ENCODE results near the gene BAD. TPM values are rescaled to one million over a fixed set of nuclear protein-coding genes. Genes with fewer than 3 reads are reported as not detected.

Gene BAD
- total and polyA plus RNA-seq, 10 of the 15 experiments (the other 5 are each of a cell fraction or from before 2014, with no cell fraction given), result 1.5 to 67.2 (median 39.6) TPM

DNA sequence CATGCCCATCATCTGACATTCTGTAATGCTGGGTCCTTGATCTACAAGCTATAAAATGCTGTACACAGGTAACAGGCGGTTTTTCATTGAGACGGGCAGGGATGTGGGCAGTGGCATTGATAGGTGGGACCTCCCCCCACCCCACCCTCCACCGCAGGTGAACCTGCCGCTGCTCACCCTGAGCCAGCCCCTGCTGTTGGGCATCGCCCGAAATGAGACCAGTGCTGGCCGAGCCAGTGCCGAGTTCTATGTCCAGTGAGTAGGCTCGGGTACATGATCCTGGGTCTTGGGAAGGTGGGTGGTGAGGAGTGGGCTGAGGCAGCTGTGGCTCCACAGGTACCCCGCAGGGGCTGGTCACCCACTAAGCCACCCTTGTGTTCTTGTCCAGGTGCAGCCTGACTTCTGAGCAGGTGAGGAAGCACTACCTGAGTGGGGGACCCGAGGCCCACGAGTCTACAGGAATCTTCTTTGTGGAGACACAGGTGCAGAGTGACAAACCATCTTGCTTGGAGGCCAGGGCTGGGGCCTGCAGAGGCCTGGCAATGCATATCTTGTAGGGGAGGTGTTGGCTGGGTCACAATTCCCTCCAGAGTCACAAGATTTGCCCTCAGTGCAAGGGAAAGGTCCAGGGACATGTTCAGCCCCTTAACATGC is 55.2 kb downstream of the BAD start:
- in situ Hi-C loops (cut with MboI), result loop anchor here (25.0 kb wide), 1 partner anchor 1633 kb away; the partner anchor contains the start of genes CFL1, EFEMP2 and MUS81
- TF ChIP-seq YY1 (IDR thresholded peaks at IDR 0.05; ENCODE audit: low read depth, low read length) (no peak), SRF (IDR thresholded peaks at IDR 0.05; ENCODE audit: low read depth in 2 of 2, low read length in 2 of 2) (no peak), TARDBP (IDR thresholded peaks at IDR 0.05; ENCODE audit: borderline replicate concordance) (no peak), SMAD5 (IDR thresholded peaks at IDR 0.05; ENCODE audit: low read depth) (no peak), SUZ12 (IDR thresholded peaks at IDR 0.05; ENCODE audit: unreplicated experiment) (no peak), ESRRA (IDR thresholded peaks at IDR 0.05; ENCODE audit: low read length) (no peak), NRF1 (conservative IDR thresholded peaks at IDR 0.05; ENCODE audit: low read depth, low read length) (no peak), MXI1 (IDR thresholded peaks at IDR 0.05; ENCODE audit: low read depth, low read length) (no peak), ZZZ3 (IDR thresholded peaks at IDR 0.05; ENCODE audit: control insufficient read depth, insufficient read length, low read depth) (no peak)
- TF ChIP-seq, protein P1, sequence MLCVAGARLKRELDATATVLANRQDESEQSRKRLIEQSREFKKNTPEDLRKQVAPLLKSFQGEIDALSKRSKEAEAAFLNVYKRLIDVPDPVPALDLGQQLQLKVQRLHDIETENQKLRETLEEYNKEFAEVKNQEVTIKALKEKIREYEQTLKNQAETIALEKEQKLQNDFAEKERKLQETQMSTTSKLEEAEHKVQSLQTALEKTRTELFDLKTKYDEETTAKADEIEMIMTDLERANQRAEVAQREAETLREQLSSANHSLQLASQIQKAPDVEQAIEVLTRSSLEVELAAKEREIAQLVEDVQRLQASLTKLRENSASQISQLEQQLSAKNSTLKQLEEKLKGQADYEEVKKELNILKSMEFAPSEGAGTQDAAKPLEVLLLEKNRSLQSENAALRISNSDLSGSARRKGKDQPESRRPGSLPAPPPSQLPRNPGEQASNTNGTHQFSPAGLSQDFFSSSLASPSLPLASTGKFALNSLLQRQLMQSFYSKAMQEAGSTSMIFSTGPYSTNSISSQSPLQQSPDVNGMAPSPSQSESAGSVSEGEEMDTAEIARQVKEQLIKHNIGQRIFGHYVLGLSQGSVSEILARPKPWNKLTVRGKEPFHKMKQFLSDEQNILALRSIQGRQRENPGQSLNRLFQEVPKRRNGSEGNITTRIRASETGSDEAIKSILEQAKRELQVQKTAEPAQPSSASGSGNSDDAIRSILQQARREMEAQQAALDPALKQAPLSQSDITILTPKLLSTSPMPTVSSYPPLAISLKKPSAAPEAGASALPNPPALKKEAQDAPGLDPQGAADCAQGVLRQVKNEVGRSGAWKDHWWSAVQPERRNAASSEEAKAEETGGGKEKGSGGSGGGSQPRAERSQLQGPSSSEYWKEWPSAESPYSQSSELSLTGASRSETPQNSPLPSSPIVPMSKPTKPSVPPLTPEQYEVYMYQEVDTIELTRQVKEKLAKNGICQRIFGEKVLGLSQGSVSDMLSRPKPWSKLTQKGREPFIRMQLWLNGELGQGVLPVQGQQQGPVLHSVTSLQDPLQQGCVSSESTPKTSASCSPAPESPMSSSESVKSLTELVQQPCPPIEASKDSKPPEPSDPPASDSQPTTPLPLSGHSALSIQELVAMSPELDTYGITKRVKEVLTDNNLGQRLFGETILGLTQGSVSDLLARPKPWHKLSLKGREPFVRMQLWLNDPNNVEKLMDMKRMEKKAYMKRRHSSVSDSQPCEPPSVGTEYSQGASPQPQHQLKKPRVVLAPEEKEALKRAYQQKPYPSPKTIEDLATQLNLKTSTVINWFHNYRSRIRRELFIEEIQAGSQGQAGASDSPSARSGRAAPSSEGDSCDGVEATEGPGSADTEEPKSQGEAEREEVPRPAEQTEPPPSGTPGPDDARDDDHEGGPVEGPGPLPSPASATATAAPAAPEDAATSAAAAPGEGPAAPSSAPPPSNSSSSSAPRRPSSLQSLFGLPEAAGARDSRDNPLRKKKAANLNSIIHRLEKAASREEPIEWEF (IDR thresholded peaks at IDR 0.05; ENCODE audit: insufficient replicate concordance, low read depth, low read length), result no peak
- TF ChIP-seq, protein P2, sequence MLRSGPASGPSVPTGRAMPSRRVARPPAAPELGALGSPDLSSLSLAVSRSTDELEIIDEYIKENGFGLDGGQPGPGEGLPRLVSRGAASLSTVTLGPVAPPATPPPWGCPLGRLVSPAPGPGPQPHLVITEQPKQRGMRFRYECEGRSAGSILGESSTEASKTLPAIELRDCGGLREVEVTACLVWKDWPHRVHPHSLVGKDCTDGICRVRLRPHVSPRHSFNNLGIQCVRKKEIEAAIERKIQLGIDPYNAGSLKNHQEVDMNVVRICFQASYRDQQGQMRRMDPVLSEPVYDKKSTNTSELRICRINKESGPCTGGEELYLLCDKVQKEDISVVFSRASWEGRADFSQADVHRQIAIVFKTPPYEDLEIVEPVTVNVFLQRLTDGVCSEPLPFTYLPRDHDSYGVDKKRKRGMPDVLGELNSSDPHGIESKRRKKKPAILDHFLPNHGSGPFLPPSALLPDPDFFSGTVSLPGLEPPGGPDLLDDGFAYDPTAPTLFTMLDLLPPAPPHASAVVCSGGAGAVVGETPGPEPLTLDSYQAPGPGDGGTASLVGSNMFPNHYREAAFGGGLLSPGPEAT (IDR thresholded peaks at IDR 0.05; ENCODE audit: low read depth), result no peak
- TF ChIP-seq, protein P3, sequence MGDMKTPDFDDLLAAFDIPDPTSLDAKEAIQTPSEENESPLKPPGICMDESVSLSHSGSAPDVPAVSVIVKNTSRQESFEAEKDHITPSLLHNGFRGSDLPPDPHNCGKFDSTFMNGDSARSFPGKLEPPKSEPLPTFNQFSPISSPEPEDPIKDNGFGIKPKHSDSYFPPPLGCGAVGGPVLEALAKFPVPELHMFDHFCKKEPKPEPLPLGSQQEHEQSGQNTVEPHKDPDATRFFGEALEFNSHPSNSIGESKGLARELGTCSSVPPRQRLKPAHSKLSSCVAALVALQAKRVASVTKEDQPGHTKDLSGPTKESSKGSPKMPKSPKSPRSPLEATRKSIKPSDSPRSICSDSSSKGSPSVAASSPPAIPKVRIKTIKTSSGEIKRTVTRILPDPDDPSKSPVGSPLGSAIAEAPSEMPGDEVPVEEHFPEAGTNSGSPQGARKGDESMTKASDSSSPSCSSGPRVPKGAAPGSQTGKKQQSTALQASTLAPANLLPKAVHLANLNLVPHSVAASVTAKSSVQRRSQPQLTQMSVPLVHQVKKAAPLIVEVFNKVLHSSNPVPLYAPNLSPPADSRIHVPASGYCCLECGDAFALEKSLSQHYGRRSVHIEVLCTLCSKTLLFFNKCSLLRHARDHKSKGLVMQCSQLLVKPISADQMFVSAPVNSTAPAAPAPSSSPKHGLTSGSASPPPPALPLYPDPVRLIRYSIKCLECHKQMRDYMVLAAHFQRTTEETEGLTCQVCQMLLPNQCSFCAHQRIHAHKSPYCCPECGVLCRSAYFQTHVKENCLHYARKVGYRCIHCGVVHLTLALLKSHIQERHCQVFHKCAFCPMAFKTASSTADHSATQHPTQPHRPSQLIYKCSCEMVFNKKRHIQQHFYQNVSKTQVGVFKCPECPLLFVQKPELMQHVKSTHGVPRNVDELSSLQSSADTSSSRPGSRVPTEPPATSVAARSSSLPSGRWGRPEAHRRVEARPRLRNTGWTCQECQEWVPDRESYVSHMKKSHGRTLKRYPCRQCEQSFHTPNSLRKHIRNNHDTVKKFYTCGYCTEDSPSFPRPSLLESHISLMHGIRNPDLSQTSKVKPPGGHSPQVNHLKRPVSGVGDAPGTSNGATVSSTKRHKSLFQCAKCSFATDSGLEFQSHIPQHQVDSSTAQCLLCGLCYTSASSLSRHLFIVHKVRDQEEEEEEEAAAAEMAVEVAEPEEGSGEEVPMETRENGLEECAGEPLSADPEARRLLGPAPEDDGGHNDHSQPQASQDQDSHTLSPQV (IDR thresholded peaks at IDR 0.05), result no peak

More for the DNA sequence above, 55.2 kb downstream of the BAD start:
- Histone ChIP-seq H3K4me3 (peak overlapping the region; percentile 95; the same call in 1 of the 2 replicates), H4K20me1 (ENCODE audit: control insufficient read depth, insufficient read depth) (no peaks in the 10 kb centered on the region), H3K27me3 (replicated peaks in 1 of 2; ENCODE audit: control insufficient read depth in 2 of 2, insufficient read depth in 2 of 2, low read length in 1 of 2) (no peaks in the 10 kb centered on the region), H3K36me3 (ENCODE audit: control insufficient read depth in 2 of 2, insufficient read depth in 2 of 2, low read length in 1 of 2) (peaks cover 0 to 3% of the 10 kb centered on the region in 2 experiments; a peak in 1 of 4 replicates), H3K4me1 (ENCODE audit: control insufficient read depth, insufficient read depth, low read length) (peaks cover 34% of the 10 kb centered on the region), H2AFZ (ENCODE audit: control insufficient read depth, low read depth, low read length) (no peak overlapping the region), H3K79me2 (ENCODE audit: control insufficient read depth, insufficient read depth, low read length) (peaks cover 36% of the 10 kb centered on the region), H3K4me2 (ENCODE audit: control insufficient read depth, insufficient read depth) (peak overlapping the region; percentile 98), H3K9me3 (replicated peaks; ENCODE audit: control insufficient read depth, insufficient read depth, low read length) (no peaks in the 10 kb centered on the region), H3K9ac (ENCODE audit: control insufficient read depth, insufficient read depth, low read length) (peak overlapping the region; percentile 79), H3K27ac (ENCODE audit: control insufficient read depth, insufficient read depth) (peak overlapping the region; percentile 86)
- TSS peak; percentile 35 for BruUV-seq (replicated peaks)
- intact Hi-C loops (cut with micrococcal nuclease; ENCODE audit: unreplicated experiment), result no loop called here
- CTCF ChIA-PET, result interaction anchor here (0.6 to 0.9 kb wide), 2 partner anchors 25 to 72 kb away, joined by 3 to 4 read pairs; no protein-coding TSS in a partner anchor
- ATAC-seq (no peak), FAIRE-seq (no peak), DNase-seq (ENCODE audit: low read depth, low spot score) (no peak)
- 68% methylated on average over 11 of the region's 12 CpGs for whole genome bisulfite sequencing (ENCODE audit: insufficient coverage, insufficient replicate concordance, low lambda C conversion rate, missing lambda C conversion rate)
- RAD21 ChIA-PET (ENCODE audit: unreplicated experiment), result interaction anchor here (1.0 kb wide), 1 partner anchor 22 kb away, joined by 6 read pairs; the partner anchor contains the start of gene FERMT3
- POLR2A ChIA-PET, result interaction anchor here (0.6 to 9.7 kb wide), 4 partner anchors 10 to 1466 kb away, joined by 4 to 77 read pairs (median 6); partner anchors contain the start of genes FKBP2 and PPP1R14B
- SMC1A ChIA-PET (ENCODE audit: uncharacterized antibody, unreplicated experiment), result interaction anchor here (1.2 kb wide), 1 partner anchor 15 kb away, joined by 3 read pairs; no protein-coding TSS in a partner anchor
